ENCODE results near the gene RBM38.
A peak's percentile ranks its signal among the peaks of the same experiment; 100 is the strongest.

Gene RBM38

DNA sequence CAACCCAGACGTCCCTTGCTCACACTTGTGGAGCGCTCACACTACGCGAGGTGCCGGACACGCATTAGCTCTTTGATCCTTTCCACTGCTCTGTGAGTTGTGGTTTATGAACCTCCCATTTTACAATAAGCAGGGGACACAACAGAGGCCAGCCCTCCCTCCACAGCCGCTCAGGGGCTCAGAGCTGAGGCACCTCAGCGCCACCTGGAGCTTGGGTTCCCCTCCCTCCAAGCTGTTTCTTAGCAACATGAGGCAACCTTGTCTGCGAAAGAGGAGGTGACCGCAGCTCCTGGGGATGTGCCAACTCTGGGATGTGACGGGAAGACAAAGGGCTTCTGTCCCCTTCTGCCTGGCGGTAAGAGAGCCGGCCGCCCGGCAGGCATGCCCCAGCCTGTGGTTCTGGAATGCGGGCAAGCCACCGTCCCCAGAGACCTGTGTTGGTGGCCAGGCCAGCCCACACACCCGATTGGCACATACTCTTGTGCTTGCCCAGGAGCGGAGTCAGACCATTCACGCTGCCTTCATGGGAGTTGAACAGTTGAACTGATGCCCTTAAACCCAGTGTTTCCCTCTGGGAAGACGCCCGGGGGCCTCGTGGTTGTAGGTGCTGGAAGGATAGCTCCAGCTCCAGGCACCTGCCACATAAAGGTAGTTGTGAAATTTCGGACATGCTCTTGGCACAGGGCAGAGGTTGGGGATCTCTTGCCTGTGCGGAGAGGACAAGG, 44.5 kb downstream of the RBM38 start:
- Histone ChIP-seq H4K20me1 (ENCODE audit: insufficient read depth, low read length, poor library complexity, severe bottlenecking) (no peaks in the 10 kb centered on the region), H2AFZ (ENCODE audit: low read length) (peak overlapping the region; percentile 21; the same call in 1 of the 2 replicates), H3K4me3 (ENCODE audit: low read length, poor library complexity, severe bottlenecking) (peak overlapping the region; percentile 49), H3K9me2 (replicated peaks; ENCODE audit: low read depth, low read length) (no peaks in the 10 kb centered on the region), H3K36me3 (ENCODE audit: insufficient read depth, low read length) (no peaks in the 10 kb centered on the region), H3K79me2 (ENCODE audit: insufficient read depth, low read length) (no peaks in the 10 kb centered on the region), H3K9me3 (ENCODE audit: insufficient read depth, low read depth, low read length) (no peaks in the 10 kb centered on the region), H3F3A (ENCODE audit: low read depth) (peaks cover 11% of the 10 kb centered on the region; the same call in 1 of the 2 replicates), H3K9ac (ENCODE audit: low read depth, low read length, poor library complexity, severe bottlenecking) (peak overlapping the region; percentile 0), H3K4me1 (ENCODE audit: insufficient read depth, low read length, poor library complexity, severe bottlenecking) (peaks cover 70% of the 10 kb centered on the region), H3K4me2 (ENCODE audit: low read depth, low read length, poor library complexity, severe bottlenecking) (peak overlapping the region; percentile 86), H3K27me3 (ENCODE audit: insufficient read depth, low read length, poor library complexity, severe bottlenecking) (no peaks in the 10 kb centered on the region)
- TF ChIP-seq EZH2phosphoT487 (IDR thresholded peaks at IDR 0.05; ENCODE audit: borderline replicate concordance), result no peak
- TF ChIP-seq, protein P1, sequence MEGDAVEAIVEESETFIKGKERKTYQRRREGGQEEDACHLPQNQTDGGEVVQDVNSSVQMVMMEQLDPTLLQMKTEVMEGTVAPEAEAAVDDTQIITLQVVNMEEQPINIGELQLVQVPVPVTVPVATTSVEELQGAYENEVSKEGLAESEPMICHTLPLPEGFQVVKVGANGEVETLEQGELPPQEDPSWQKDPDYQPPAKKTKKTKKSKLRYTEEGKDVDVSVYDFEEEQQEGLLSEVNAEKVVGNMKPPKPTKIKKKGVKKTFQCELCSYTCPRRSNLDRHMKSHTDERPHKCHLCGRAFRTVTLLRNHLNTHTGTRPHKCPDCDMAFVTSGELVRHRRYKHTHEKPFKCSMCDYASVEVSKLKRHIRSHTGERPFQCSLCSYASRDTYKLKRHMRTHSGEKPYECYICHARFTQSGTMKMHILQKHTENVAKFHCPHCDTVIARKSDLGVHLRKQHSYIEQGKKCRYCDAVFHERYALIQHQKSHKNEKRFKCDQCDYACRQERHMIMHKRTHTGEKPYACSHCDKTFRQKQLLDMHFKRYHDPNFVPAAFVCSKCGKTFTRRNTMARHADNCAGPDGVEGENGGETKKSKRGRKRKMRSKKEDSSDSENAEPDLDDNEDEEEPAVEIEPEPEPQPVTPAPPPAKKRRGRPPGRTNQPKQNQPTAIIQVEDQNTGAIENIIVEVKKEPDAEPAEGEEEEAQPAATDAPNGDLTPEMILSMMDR (conservative IDR thresholded peaks at IDR 0.05; ENCODE audit: low read length), result peak; percentile 42; the same call in 1 of the 2 replicates

DNA sequence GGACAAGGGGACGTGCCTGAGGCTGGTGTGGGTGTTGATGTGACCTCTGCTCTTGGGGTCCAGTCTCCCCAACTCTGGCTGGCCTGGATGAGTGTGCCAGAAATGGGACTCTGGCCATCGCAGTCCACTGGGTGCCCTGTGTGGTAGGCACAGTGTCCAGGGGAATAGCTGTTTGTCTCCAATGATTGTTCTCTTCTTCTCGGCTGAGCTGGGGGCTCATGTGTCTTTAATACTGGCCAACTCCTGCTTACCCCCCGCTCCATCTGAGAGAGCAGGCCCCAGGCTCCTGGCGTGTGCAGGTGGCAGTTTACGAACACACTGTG, 45.0 kb downstream of the RBM38 start:
- H3K79me2 ChIP-seq (ENCODE audit: insufficient read depth, low read length), result no peaks in the 10 kb centered on the region
- no peaks in the 10 kb centered on the region for H3K27me3 ChIP-seq (ENCODE audit: insufficient read depth, low read length, poor library complexity, severe bottlenecking)
- H3F3A ChIP-seq (ENCODE audit: low read depth), result peaks cover 11% of the 10 kb centered on the region; the same call in 1 of the 2 replicates
- no peak overlapping the region for H2AFZ ChIP-seq (ENCODE audit: low read length)
- no peaks in the 10 kb centered on the region for H3K9me3 ChIP-seq (ENCODE audit: insufficient read depth, low read depth, low read length)
- H3K9ac ChIP-seq (ENCODE audit: low read depth, low read length, poor library complexity, severe bottlenecking), result peak overlapping the region; percentile 0
- H3K4me1 ChIP-seq (ENCODE audit: insufficient read depth, low read length, poor library complexity, severe bottlenecking), result peaks cover 70% of the 10 kb centered on the region
- no peaks in the 10 kb centered on the region for H3K36me3 ChIP-seq (ENCODE audit: insufficient read depth, low read length)
- TF ChIP-seq, protein P1 (conservative IDR thresholded peaks at IDR 0.05; ENCODE audit: low read length), result no peak
- TF ChIP-seq EZH2phosphoT487 (IDR thresholded peaks at IDR 0.05; ENCODE audit: borderline replicate concordance), result no peak
- no peaks in the 10 kb centered on the region for H3K9me2 ChIP-seq (replicated peaks; ENCODE audit: low read depth, low read length)
- H3K4me2 ChIP-seq (ENCODE audit: low read depth, low read length, poor library complexity, severe bottlenecking), result peak overlapping the region; percentile 86
- H4K20me1 ChIP-seq (ENCODE audit: insufficient read depth, low read length, poor library complexity, severe bottlenecking), result no peaks in the 10 kb centered on the region
- H3K4me3 ChIP-seq (ENCODE audit: low read length, poor library complexity, severe bottlenecking), result peak overlapping the region; percentile 49

DNA sequence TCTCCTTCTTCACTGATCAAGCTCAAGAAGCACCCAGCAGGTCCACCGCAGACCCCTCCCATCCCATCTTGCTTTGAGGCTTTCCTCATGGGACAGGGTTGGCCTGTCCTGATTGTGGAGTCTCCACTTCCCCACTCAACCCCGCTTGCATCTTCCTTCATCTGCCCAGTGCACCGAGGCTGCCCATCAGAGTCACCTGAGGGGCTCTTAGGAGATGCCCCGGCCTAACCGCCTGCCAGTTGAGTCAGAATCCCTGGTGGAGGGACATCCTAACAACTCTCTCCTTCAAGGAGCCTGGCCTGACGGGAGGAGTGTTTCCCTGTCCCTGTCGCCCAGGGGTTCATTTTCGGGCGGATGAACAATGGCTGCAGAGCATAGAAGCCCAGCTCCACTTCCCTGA, 46.1 kb downstream of the RBM38 start:
- no peak overlapping the region for H3K4me2 ChIP-seq (ENCODE audit: low read depth, low read length, poor library complexity, severe bottlenecking)
- H3K27me3 ChIP-seq (ENCODE audit: insufficient read depth, low read length, poor library complexity, severe bottlenecking), result no peaks in the 10 kb centered on the region
- H3K4me1 ChIP-seq (ENCODE audit: insufficient read depth, low read length, poor library complexity, severe bottlenecking), result peaks cover 60% of the 10 kb centered on the region

More for the DNA sequence above, 46.1 kb downstream of the RBM38 start:
- no peak overlapping the region for H2AFZ ChIP-seq (ENCODE audit: low read length)
- no peaks in the 10 kb centered on the region for H3K9me3 ChIP-seq (ENCODE audit: insufficient read depth, low read depth, low read length)
- H3K9me2 ChIP-seq (replicated peaks; ENCODE audit: low read depth, low read length), result no peaks in the 10 kb centered on the region
- H3K79me2 ChIP-seq (ENCODE audit: insufficient read depth, low read length), result no peaks in the 10 kb centered on the region
- TF ChIP-seq, protein P1 (conservative IDR thresholded peaks at IDR 0.05; ENCODE audit: low read length), result no peak
- TF ChIP-seq EZH2phosphoT487 (IDR thresholded peaks at IDR 0.05; ENCODE audit: borderline replicate concordance), result no peak
- peaks cover 11% of the 10 kb centered on the region; the same call in 1 of the 2 replicates for H3F3A ChIP-seq (ENCODE audit: low read depth)
- H3K4me3 ChIP-seq (ENCODE audit: low read length, poor library complexity, severe bottlenecking), result no peak overlapping the region
- no peak overlapping the region for H3K9ac ChIP-seq (ENCODE audit: low read depth, low read length, poor library complexity, severe bottlenecking)
- no peaks in the 10 kb centered on the region for H4K20me1 ChIP-seq (ENCODE audit: insufficient read depth, low read length, poor library complexity, severe bottlenecking)
- no peaks in the 10 kb centered on the region for H3K36me3 ChIP-seq (ENCODE audit: insufficient read depth, low read length)
